Adrenal gland (tissue), 5 donors: ENCODE measurements around the gene CNTN5.

Source experiments
- CTCF ChIP-seq, 6 experiments: fragments of 450-650 bp in 4 of 6; fragments of 200-600 bp in 2 of 6; sonication (generic) in 1 of 6; IDR thresholded peaks; 1 replicate in 5 of 6; 2 replicates in 1 of 6; pipeline versions ENCODE4 v1.5.1 to v1.8.0; 2016 to 2021; ENCODE audit warnings: antibody characterized with exemption in 6 of 6, mild to moderate bottlenecking in 2 of 6, moderate library complexity in 1 of 6
- POLR2A ChIP-seq, 2 donors: fragments of 450-650 bp; IDR thresholded peaks; one replicate each; pipeline ENCODE4 v1.6.1; 2017; ENCODE audit warnings: antibody characterized with exemption in 2 of 2, mild to moderate bottlenecking in 2 of 2, moderate library complexity in 1 of 2
- donor health status: DM: no; HTN: no; CAD: no.

- no peak for TF ChIP-seq CTCF (IDR thresholded peaks at IDR 0.05)
- TF ChIP-seq POLR2A (IDR thresholded peaks at IDR 0.05), result no peak
Measured at GRCh38 chr11:100353083-100353482, 1332.3 kb downstream of the CNTN5 start.
